H1 (cell line): ENCODE measurements around the gene TMEM163.

Source experiments
- CTCF ChIP-seq, 3 experiments: IDR thresholded peaks; 1 replicate in 2 of 3; 2 replicates in 1 of 3; pipeline versions ENCODE4 v1.5.1 to v1.6.1; 2011; ENCODE audit warnings: low read length in 3 of 3, mild to moderate bottlenecking in 3 of 3, inconsistent platforms in 2 of 3, low read depth in 1 of 3, moderate library complexity in 1 of 3; ENCODE audit not compliant: insufficient read depth in 1 of 3; ENCODE audit errors: control extremely low read depth in 1 of 3
- MAFK ChIP-seq: IDR thresholded peaks from 2 replicates; pipeline ENCODE4 v1.6.1; 2012; ENCODE audit warnings: low read depth, mild to moderate bottlenecking, improper control_type of control experiment, low read length
- POLR2AphosphoS5 ChIP-seq: IDR thresholded peaks from 2 replicates; pipeline ENCODE4 v1.6.1; 2011; ENCODE audit warnings: low read depth, low read length
- RAD21 ChIP-seq, 2 experiments: IDR thresholded peaks in 1 of 2; conservative IDR thresholded peaks in 1 of 2; 2 replicates each; pipeline ENCODE4 v1.6.1; 2011; ENCODE audit warnings: low read depth in 2 of 2, low read length in 2 of 2, improper control_type of control experiment in 1 of 2, inconsistent platforms in 1 of 2, mild to moderate bottlenecking in 1 of 2, moderate library complexity in 1 of 2
- RBBP5 ChIP-seq: IDR thresholded peaks from 2 replicates; pipeline ENCODE4 v1.7.1; 2012; ENCODE audit warnings: low read depth, mild to moderate bottlenecking, inconsistent platforms, low read length, moderate library complexity, borderline replicate concordance
- SP4 ChIP-seq: IDR thresholded peaks from 2 replicates; pipeline ENCODE4 v1.6.1; 2012; ENCODE audit warnings: low read length, inconsistent platforms

DNA sequence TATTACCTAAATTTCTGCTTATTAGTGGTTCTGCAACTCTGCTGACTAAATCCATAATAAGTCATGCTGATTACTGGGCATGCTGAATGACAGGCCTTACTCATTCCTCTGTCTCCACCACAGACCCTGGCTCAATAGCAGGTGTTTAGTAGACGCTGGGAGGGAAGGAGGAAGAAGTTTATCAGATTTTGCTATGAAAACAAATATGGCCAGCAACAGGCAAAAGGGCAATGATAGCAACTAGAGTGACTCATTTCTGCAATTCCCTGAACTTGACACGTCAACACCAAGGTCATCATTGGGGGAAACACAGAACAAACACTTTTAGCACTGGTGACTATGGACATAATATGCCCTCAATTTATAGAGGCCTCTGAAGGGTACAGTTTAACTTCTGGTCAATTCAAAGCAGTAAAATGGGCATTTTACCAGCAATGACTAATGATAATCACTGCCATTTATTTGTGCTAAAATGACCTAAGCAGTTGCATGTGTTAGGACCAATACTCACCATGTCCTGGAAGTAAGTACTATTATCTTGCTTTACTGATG lies 35.2 kb downstream of the TMEM163 start:
- TF ChIP-seq SP4 (no peak), CTCF (IDR thresholded peaks at IDR 0.05; ENCODE audit: control extremely low read depth in 1 of 3, insufficient read depth in 1 of 3, low read depth in 1 of 3, low read length in 3 of 3) (no peak), RBBP5 (no peak), RAD21 (IDR thresholded peaks at IDR 0.05 in 1 of 2, conservative IDR thresholded peaks at IDR 0.05 in 1 of 2; ENCODE audit: low read depth in 2 of 2, low read length in 2 of 2) (no peak), MAFK (no peak), POLR2AphosphoS5 (no peak)
